GM23338 (cell line): ENCODE measurements around the gene TMEM185A. TPM values are rescaled to one million over a fixed set of nuclear protein-coding genes. Genes with fewer than 3 reads are reported as not detected.
A peak's percentile ranks its signal among the peaks of the same experiment; 100 is the strongest.
"Not testable (repeated sequence)": the region's sequence is repeated elsewhere in the genome, so short reads cannot be mapped to it uniquely, and the experiment has no call there.

Experiments
- ATAC-seq: fragments of 200-7000 bp; cut with Tn5 transposase; 3 replicates; pipeline ENCODE4 v1.9.1; 2020
- DNase-seq: peaks from one replicate; pipeline ENCODE4 v3.0.0-alpha.2; 2015; ENCODE audit warnings: low spot score
- H2AFZ ChIP-seq: fragments of 200-600 bp; sonication (generic); 2 replicates; pipeline ENCODE4 v1.8.0; 2016; ENCODE audit warnings: antibody characterized with exemption, mild to moderate bottlenecking, moderate library complexity
- H3F3A ChIP-seq: fragments of 200-600 bp; sonication (generic); replicated peaks from 2 replicates; pipeline ENCODE4 v1.8.0; 2017; ENCODE audit warnings: antibody characterized with exemption, mixed run types, low read depth
- H3K27ac ChIP-seq: fragments of 200-600 bp; sonication (generic); 2 replicates; pipeline ENCODE4 v1.6.1; 2016; ENCODE audit warnings: low read depth
- H3K27me3 ChIP-seq: fragments of 200-600 bp; sonication (generic); 2 replicates; pipeline ENCODE4 v1.8.0; 2016; ENCODE audit warnings: mild to moderate bottlenecking, mixed run types, moderate library complexity; ENCODE audit not compliant: insufficient read depth
- H3K36me3 ChIP-seq: fragments of 200-600 bp; sonication (generic); 2 replicates; pipeline ENCODE4 v1.8.0; 2016; ENCODE audit warnings: mild to moderate bottlenecking; ENCODE audit not compliant: insufficient read depth
- H3K4me1 ChIP-seq: fragments of 200-600 bp; sonication (generic); 2 replicates; pipeline ENCODE4 v1.8.0; 2016; ENCODE audit warnings: mild to moderate bottlenecking, moderate library complexity; ENCODE audit not compliant: insufficient read depth
- H3K4me2 ChIP-seq: fragments of 200-600 bp; sonication (generic); 2 replicates; pipeline ENCODE4 v1.7.1; 2017; ENCODE audit warnings: mixed run types
- H3K4me3 ChIP-seq: fragments of 200-600 bp; sonication (generic); 2 replicates; pipeline ENCODE4 v1.6.1; 2016; ENCODE audit warnings: mixed run types
- H3K79me2 ChIP-seq: fragments of 200-600 bp; sonication (generic); replicated peaks from 2 replicates; pipeline ENCODE4 v1.8.0; 2017; ENCODE audit warnings: mild to moderate bottlenecking; ENCODE audit not compliant: insufficient read depth
- H3K9me2 ChIP-seq: fragments of 200-600 bp; sonication (generic); 2 replicates; pipeline ENCODE4 v1.8.0; 2017; ENCODE audit not compliant: insufficient read depth
- H4K20me1 ChIP-seq: fragments of 200-600 bp; sonication (generic); replicated peaks from 2 replicates; pipeline ENCODE4 v1.8.0; 2017; ENCODE audit warnings: mild to moderate bottlenecking; ENCODE audit not compliant: insufficient read depth
- H3K27ac Mint-ChIP-seq: 2 replicates; pipeline ENCODE4 v1.8.0; 2020; ENCODE audit warnings: inconsistent platforms, mild to moderate bottlenecking, moderate library complexity, mixed read lengths
- H3K27me3 Mint-ChIP-seq: 3 replicates; pipeline ENCODE4 v1.8.0; 2022; ENCODE audit warnings: low read depth, mild to moderate bottlenecking, moderate library complexity, mixed read lengths, inconsistent platforms; ENCODE audit not compliant: insufficient read depth, poor library complexity
- H3K36me3 Mint-ChIP-seq: 3 replicates; pipeline ENCODE4 v1.8.0; 2021; ENCODE audit warnings: low read depth, mild to moderate bottlenecking, inconsistent platforms, moderate library complexity, mixed read lengths
- H3K4me1 Mint-ChIP-seq: 3 replicates; pipeline ENCODE4 v1.8.0; 2020; ENCODE audit warnings: mild to moderate bottlenecking, inconsistent platforms, mixed read lengths
- H3K4me3 Mint-ChIP-seq: 3 replicates; pipeline ENCODE4 v1.8.0; 2021; ENCODE audit warnings: moderate library complexity, mild to moderate bottlenecking, inconsistent platforms, mixed read lengths
- H3K9me3 Mint-ChIP-seq: 3 replicates; pipeline ENCODE4 v1.8.0; 2020; ENCODE audit warnings: moderate library complexity, mild to moderate bottlenecking, inconsistent platforms, mixed read lengths
- CREB1 ChIP-seq: fragments of 250-450 bp; sonication (Bioruptor Pico); IDR thresholded peaks from 2 replicates; pipeline ENCODE4 v1.5.0; 2020; ENCODE audit warnings: low read depth, mild to moderate bottlenecking, moderate library complexity
- EZH2phosphoT487 ChIP-seq: fragments of 200-600 bp; sonication (generic); IDR thresholded peaks from one replicate; pipeline ENCODE4 v1.8.1; 2018; ENCODE audit warnings: antibody characterized with exemption; ENCODE audit not compliant: unreplicated experiment
- JUNB ChIP-seq: IDR thresholded peaks from one replicate; pipeline ENCODE4 v1.6.1; 2016; ENCODE audit warnings: antibody characterized with exemption; ENCODE audit not compliant: unreplicated experiment
- NANOG ChIP-seq: IDR thresholded peaks from 2 replicates; pipeline ENCODE4 v1.6.1; 2016; ENCODE audit warnings: antibody characterized with exemption, borderline replicate concordance
- POLR2AphosphoS5 ChIP-seq: IDR thresholded peaks from 2 replicates; pipeline ENCODE4 v1.6.1; 2016; ENCODE audit warnings: antibody characterized with exemption, low read depth
- STAT1 ChIP-seq: IDR thresholded peaks from one replicate; pipeline ENCODE4 v1.6.1; 2016; ENCODE audit warnings: antibody characterized with exemption; ENCODE audit not compliant: unreplicated experiment
- ZNF114 ChIP-seq: fragments of 250-450 bp; sonication (Bioruptor Pico); IDR thresholded peaks from 2 replicates; pipeline ENCODE4 v1.5.0; 2020; ENCODE audit warnings: mild to moderate bottlenecking, moderate library complexity
- ZNF331 ChIP-seq: fragments of 250-450 bp; sonication (Bioruptor Pico); IDR thresholded peaks from 2 replicates; pipeline ENCODE4 v1.5.0; 2020; ENCODE audit warnings: low read depth, mild to moderate bottlenecking, moderate library complexity
- polyA plus RNA-seq: library from polyadenylated mRNA; unstranded; fragments of >200 nt; fragmentation: Nextera tagmentation; extraction: Ambion mirVana; gene quantifications from 2 replicates; pipeline ENCODE4 v1.2.1, GENCODE V29; 2016
- total RNA-seq: library from RNA; depleted of rRNA; stranded (reverse); fragments of >200 nt; shearing (Covaris generic); gene quantifications from 2 replicates; pipeline ENCODE4 v1.2.3, GENCODE V29; 2014
- TF ChIP-seq, protein P1 (sequence below): IDR thresholded peaks from 2 replicates; pipeline ENCODE4 v1.6.1; 2016; ENCODE audit warnings: antibody characterized with exemption
- TF ChIP-seq, protein P2 (sequence below), 2 experiments: fragments of 200-600 bp in 1 of 2; sonication (generic) in 1 of 2; conservative IDR thresholded peaks; 2 replicates each; pipeline versions ENCODE4 v1.5.1 to v1.6.1; 2016 to 2017; ENCODE audit warnings: antibody characterized with exemption in 2 of 2, low read depth in 2 of 2, mild to moderate bottlenecking in 2 of 2, moderate library complexity in 1 of 2
- TF ChIP-seq, protein P3 (sequence below): fragments of 250-450 bp; sonication (Bioruptor Pico); IDR thresholded peaks from 2 replicates; pipeline ENCODE4 v1.5.0; 2020; ENCODE audit warnings: mild to moderate bottlenecking, moderate library complexity

Gene TMEM185A
- total and polyA plus RNA-seq, 2 experiments from 2014 or later = 9.3 to 16.7 TPM

- no peaks in the 10 kb centered on the region for H3K4me1 ChIP-seq
- H3K27ac ChIP-seq = no peak overlapping the region
- H3K9me2 ChIP-seq = no peaks in the 10 kb centered on the region
- no peak for ATAC-seq
- Mint-ChIP-seq H3K4me1 (peaks cover 16% of the 10 kb centered on the region), H3K36me3 (peaks cover 2% of the 10 kb centered on the region; the same call in 1 of the 3 replicates), H3K4me3 (no peak overlapping the region), H3K9me3 (peaks cover 2% of the 10 kb centered on the region; the same call in 2 of the 3 replicates), H3K27ac (peak overlapping the region; percentile 90), H3K27me3 (no peaks in the 10 kb centered on the region)
- H3K4me3 ChIP-seq = no peak overlapping the region
- H3K36me3 ChIP-seq = no peaks in the 10 kb centered on the region
- H3F3A ChIP-seq = no peaks in the 10 kb centered on the region
- H4K20me1 ChIP-seq = no peaks in the 10 kb centered on the region
- H3K79me2 ChIP-seq = no peaks in the 10 kb centered on the region
- no peak overlapping the region for H3K4me2 ChIP-seq
- no peaks in the 10 kb centered on the region for H3K27me3 ChIP-seq
- DNase-seq = no peak
- no peak for TF ChIP-seq CREB1 (CRISPR knock-in tag)
- TF ChIP-seq ZNF331 (CRISPR knock-in tag) = no peak
- TF ChIP-seq, protein P1, sequence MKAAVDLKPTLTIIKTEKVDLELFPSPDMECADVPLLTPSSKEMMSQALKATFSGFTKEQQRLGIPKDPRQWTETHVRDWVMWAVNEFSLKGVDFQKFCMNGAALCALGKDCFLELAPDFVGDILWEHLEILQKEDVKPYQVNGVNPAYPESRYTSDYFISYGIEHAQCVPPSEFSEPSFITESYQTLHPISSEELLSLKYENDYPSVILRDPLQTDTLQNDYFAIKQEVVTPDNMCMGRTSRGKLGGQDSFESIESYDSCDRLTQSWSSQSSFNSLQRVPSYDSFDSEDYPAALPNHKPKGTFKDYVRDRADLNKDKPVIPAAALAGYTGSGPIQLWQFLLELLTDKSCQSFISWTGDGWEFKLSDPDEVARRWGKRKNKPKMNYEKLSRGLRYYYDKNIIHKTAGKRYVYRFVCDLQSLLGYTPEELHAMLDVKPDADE = no peak
- no peak for TF ChIP-seq POLR2AphosphoS5
- TF ChIP-seq EZH2phosphoT487 = no peak
- TF ChIP-seq STAT1 = no peak
- TF ChIP-seq, protein P2, sequence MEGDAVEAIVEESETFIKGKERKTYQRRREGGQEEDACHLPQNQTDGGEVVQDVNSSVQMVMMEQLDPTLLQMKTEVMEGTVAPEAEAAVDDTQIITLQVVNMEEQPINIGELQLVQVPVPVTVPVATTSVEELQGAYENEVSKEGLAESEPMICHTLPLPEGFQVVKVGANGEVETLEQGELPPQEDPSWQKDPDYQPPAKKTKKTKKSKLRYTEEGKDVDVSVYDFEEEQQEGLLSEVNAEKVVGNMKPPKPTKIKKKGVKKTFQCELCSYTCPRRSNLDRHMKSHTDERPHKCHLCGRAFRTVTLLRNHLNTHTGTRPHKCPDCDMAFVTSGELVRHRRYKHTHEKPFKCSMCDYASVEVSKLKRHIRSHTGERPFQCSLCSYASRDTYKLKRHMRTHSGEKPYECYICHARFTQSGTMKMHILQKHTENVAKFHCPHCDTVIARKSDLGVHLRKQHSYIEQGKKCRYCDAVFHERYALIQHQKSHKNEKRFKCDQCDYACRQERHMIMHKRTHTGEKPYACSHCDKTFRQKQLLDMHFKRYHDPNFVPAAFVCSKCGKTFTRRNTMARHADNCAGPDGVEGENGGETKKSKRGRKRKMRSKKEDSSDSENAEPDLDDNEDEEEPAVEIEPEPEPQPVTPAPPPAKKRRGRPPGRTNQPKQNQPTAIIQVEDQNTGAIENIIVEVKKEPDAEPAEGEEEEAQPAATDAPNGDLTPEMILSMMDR (conservative IDR thresholded peaks at IDR 0.05; ENCODE audit: low read depth in 2 of 2) = no peak
- no peak for TF ChIP-seq JUNB
- TF ChIP-seq ZNF114 = no peak
- TF ChIP-seq NANOG = no peak
- TF ChIP-seq, protein P3, sequence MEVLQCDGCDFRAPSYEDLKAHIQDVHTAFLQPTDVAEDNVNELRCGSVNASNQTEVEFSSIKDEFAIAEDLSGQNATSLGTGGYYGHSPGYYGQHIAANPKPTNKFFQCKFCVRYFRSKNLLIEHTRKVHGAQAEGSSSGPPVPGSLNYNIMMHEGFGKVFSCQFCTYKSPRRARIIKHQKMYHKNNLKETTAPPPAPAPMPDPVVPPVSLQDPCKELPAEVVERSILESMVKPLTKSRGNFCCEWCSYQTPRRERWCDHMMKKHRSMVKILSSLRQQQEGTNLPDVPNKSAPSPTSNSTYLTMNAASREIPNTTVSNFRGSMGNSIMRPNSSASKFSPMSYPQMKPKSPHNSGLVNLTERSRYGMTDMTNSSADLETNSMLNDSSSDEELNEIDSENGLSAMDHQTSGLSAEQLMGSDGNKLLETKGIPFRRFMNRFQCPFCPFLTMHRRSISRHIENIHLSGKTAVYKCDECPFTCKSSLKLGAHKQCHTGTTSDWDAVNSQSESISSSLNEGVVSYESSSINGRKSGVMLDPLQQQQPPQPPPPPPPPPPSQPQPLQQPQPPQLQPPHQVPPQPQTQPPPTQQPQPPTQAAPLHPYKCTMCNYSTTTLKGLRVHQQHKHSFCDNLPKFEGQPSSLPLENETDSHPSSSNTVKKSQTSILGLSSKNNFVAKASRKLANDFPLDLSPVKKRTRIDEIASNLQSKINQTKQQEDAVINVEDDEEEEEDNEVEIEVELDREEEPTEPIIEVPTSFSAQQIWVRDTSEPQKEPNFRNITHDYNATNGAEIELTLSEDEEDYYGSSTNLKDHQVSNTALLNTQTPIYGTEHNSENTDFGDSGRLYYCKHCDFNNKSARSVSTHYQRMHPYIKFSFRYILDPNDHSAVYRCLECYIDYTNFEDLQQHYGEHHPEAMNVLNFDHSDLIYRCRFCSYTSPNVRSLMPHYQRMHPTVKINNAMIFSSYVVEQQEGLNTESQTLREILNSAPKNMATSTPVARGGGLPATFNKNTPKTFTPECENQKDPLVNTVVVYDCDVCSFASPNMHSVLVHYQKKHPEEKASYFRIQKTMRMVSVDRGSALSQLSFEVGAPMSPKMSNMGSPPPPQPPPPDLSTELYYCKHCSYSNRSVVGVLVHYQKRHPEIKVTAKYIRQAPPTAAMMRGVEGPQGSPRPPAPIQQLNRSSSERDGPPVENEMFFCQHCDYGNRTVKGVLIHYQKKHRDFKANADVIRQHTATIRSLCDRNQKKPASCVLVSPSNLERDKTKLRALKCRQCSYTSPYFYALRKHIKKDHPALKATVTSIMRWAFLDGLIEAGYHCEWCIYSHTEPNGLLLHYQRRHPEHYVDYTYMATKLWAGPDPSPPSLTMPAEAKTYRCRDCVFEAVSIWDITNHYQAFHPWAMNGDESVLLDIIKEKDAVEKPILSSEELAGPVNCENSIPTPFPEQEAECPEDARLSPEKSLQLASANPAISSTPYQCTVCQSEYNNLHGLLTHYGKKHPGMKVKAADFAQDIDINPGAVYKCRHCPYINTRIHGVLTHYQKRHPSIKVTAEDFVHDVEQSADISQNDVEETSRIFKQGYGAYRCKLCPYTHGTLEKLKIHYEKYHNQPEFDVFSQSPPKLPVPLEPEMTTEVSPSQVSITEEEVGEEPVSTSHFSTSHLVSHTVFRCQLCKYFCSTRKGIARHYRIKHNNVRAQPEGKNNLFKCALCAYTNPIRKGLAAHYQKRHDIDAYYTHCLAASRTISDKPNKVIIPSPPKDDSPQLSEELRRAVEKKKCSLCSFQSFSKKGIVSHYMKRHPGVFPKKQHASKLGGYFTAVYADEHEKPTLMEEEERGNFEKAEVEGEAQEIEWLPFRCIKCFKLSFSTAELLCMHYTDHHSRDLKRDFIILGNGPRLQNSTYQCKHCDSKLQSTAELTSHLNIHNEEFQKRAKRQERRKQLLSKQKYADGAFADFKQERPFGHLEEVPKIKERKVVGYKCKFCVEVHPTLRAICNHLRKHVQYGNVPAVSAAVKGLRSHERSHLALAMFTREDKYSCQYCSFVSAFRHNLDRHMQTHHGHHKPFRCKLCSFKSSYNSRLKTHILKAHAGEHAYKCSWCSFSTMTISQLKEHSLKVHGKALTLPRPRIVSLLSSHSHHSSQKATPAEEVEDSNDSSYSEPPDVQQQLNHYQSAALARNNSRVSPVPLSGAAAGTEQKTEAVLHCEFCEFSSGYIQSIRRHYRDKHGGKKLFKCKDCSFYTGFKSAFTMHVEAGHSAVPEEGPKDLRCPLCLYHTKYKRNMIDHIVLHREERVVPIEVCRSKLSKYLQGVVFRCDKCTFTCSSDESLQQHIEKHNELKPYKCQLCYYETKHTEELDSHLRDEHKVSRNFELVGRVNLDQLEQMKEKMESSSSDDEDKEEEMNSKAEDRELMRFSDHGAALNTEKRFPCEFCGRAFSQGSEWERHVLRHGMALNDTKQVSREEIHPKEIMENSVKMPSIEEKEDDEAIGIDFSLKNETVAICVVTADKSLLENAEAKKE = no peak
- no peak overlapping the region for H2AFZ ChIP-seq
Measured at GRCh38 chrX:149563359-149563758, 68.2 kb downstream of the TMEM185A start.

GRCh38 chrX:149555251-149555650 is 76.3 kb downstream of the TMEM185A start:
- not testable (repeated sequence) for H4K20me1 ChIP-seq, H3K36me3 ChIP-seq, H3K4me3 Mint-ChIP-seq, H3K4me1 ChIP-seq, H3K4me3 ChIP-seq, H3K9me2 ChIP-seq, DNase-seq, H3F3A ChIP-seq, H3K36me3 Mint-ChIP-seq, H3K27ac Mint-ChIP-seq, H3K27ac ChIP-seq, H3K27me3 Mint-ChIP-seq, H3K4me2 ChIP-seq, H3K27me3 ChIP-seq, ATAC-seq, H2AFZ ChIP-seq, H3K9me3 Mint-ChIP-seq, H3K4me1 Mint-ChIP-seq, H3K79me2 ChIP-seq

- H3K4me3 ChIP-seq, H3K27ac Mint-ChIP-seq, H3K4me1 ChIP-seq, H3K4me1 Mint-ChIP-seq, H3K9me3 Mint-ChIP-seq, H3K79me2 ChIP-seq, H2AFZ ChIP-seq, ATAC-seq, H3F3A ChIP-seq, H3K36me3 ChIP-seq, DNase-seq, H4K20me1 ChIP-seq, H3K4me2 ChIP-seq, H3K36me3 Mint-ChIP-seq, H3K9me2 ChIP-seq, H3K4me3 Mint-ChIP-seq, H3K27me3 Mint-ChIP-seq, H3K27ac ChIP-seq, H3K27me3 ChIP-seq: not testable (repeated sequence)
Measured at GRCh38 chrX:149551939-149552248, 79.7 kb downstream of the TMEM185A start.
